HG02970 (cell line): Measurements from ENCODE around the gene ABCC8.

ENCODE experiments used
- ATAC-seq: cut with Tn5 transposase; IDR thresholded peaks from one replicate; pipeline ENCODE4 v1.9.1; 2021; ENCODE audit warnings: mild to moderate bottlenecking, moderate library complexity, moderate number of reproducible peaks; ENCODE audit not compliant: unreplicated experiment, low FRiP score

The ABCC8 gene

GRCh38 chr11:17473071-17473744, 3.4 kb downstream of the ABCC8 start:
- ATAC-seq = no peak

- no peak for ATAC-seq
These were observed 4.2 kb downstream of the ABCC8 start for GRCh38 chr11:17472467-17472866.

- ATAC-seq = no peak
These were observed 5.1 kb downstream of the ABCC8 start for GRCh38 chr11:17471501-17471900.

- ATAC-seq = no peak
These were observed 6.6 kb downstream of the ABCC8 start for GRCh38 chr11:17469998-17470397.

- ATAC-seq = no peak
These were observed 8.5 kb downstream of the ABCC8 start for GRCh38 chr11:17468122-17468521.

GRCh38 chr11:17463546-17464174, 13.0 kb downstream of the ABCC8 start:
- ATAC-seq = no peak

- no peak for ATAC-seq
These were observed 13.7 kb downstream of the ABCC8 start for GRCh38 chr11:17462940-17463339.

GRCh38 chr11:17460406-17460805, 16.2 kb downstream of the ABCC8 start:
- no peak for ATAC-seq

GRCh38 chr11:17459236-17459896, 17.3 kb downstream of the ABCC8 start:
- ATAC-seq = no peak

GRCh38 chr11:17458268-17458667, 18.4 kb downstream of the ABCC8 start:
- ATAC-seq = no peak

- ATAC-seq = no peak
These were observed 19.1 kb downstream of the ABCC8 start for GRCh38 chr11:17457396-17458173.

GRCh38 chr11:17452668-17453067, 24.0 kb downstream of the ABCC8 start:
- no peak for ATAC-seq

GRCh38 chr11:17449158-17449557, 27.5 kb downstream of the ABCC8 start:
- no peak for ATAC-seq

GRCh38 chr11:17446482-17446881, 30.2 kb downstream of the ABCC8 start:
- ATAC-seq = no peak

GRCh38 chr11:17445240-17445795, 31.3 kb downstream of the ABCC8 start:
- no peak for ATAC-seq

- no peak for ATAC-seq
These were observed 32.5 kb downstream of the ABCC8 start for GRCh38 chr11:17443926-17444690.

- no peak for ATAC-seq
These were observed 33.2 kb downstream of the ABCC8 start for GRCh38 chr11:17443423-17443822.

- ATAC-seq = no peak
These were observed 33.6 kb downstream of the ABCC8 start for GRCh38 chr11:17443000-17443399.

GRCh38 chr11:17439316-17439782, 37.3 kb downstream of the ABCC8 start:
- no peak for ATAC-seq

- ATAC-seq = no peak
These were observed 39.3 kb downstream of the ABCC8 start for GRCh38 chr11:17437366-17437765.
